ENCODE measurements around the gene GSK3A.

- TF ChIP-seq CTCF (conservative IDR thresholded peaks at IDR 0.05; ENCODE audit: low read length) (no peak), EZH2phosphoT487 (IDR thresholded peaks at IDR 0.05; ENCODE audit: borderline replicate concordance) (no peak)
Measured at GRCh38 chr19:42274065-42274682, 31.8 kb upstream of the GSK3A start.
